Heart left ventricle (tissue), 16 donors: ENCODE measurements around the gene BCL2L14. TPM values are rescaled to one million over a fixed set of nuclear protein-coding genes. Genes with fewer than 3 reads are reported as not detected.

Source experiments
- ATAC-seq, 4 donors: fragments of 200-7000 bp; cut with Tn5 transposase; one replicate each; pipeline ENCODE4 v1.9.1; 2020 to 2022; ENCODE audit warnings: moderate library complexity in 4 of 4, mild to moderate bottlenecking in 3 of 4, moderate number of reproducible peaks in 1 of 4
- DNase-seq, 5 donors: peaks; one replicate each; pipeline ENCODE4 v3.0.0-alpha.2; 2020
- H3K27ac ChIP-seq, 12 donors: fragments of 200-600 bp; sonication (generic) in 4 of 12; one replicate each; pipeline versions ENCODE4 v1.5.0 to v1.8.0; 2016 to 2022; ENCODE audit warnings: mild to moderate bottlenecking in 2 of 12
- H3K27me3 ChIP-seq, 9 donors: fragments of 200-600 bp; sonication (generic) in 2 of 9; one replicate each; pipeline versions ENCODE4 v1.5.1 to v1.8.0; 2016 to 2022; ENCODE audit warnings: mild to moderate bottlenecking in 3 of 9
- H3K36me3 ChIP-seq, 9 donors: fragments of 200-600 bp; sonication (generic) in 2 of 9; one replicate each; pipeline versions ENCODE4 v1.5.0 to v1.8.0; 2018 to 2022; ENCODE audit warnings: mild to moderate bottlenecking in 2 of 9
- H3K4me1 ChIP-seq, 12 donors: fragments of 200-600 bp; sonication (generic) in 4 of 12; one replicate each; pipeline versions ENCODE4 v1.5.0 to v1.8.0; 2016 to 2022; ENCODE audit warnings: mild to moderate bottlenecking in 3 of 12
- H3K4me3 ChIP-seq, 12 donors: fragments of 200-600 bp; sonication (generic) in 4 of 12; one replicate each; pipeline versions ENCODE4 v1.5.0 to v1.8.0; 2017 to 2022; ENCODE audit warnings: mild to moderate bottlenecking in 9 of 12, moderate library complexity in 4 of 12
- H3K9me3 ChIP-seq, 12 donors: fragments of 200-600 bp; sonication (generic) in 4 of 12; one replicate each; pipeline versions ENCODE4 v1.5.0 to v1.8.0; 2016 to 2022; ENCODE audit warnings: mild to moderate bottlenecking in 1 of 12
- CTCF ChIP-seq, 12 donors: fragments of 200-600 bp; sonication (generic) in 4 of 12; IDR thresholded peaks; one replicate each; pipeline versions ENCODE4 v1.5.0 to v1.8.0; 2018 to 2022; ENCODE audit warnings: antibody characterized with exemption in 12 of 12, mild to moderate bottlenecking in 5 of 12
- POLR2A ChIP-seq, 2 donors: fragments of 450-650 bp; IDR thresholded peaks; one replicate each; pipeline ENCODE4 v1.6.1; 2017; ENCODE audit warnings: antibody characterized with exemption in 2 of 2, mild to moderate bottlenecking in 2 of 2, moderate library complexity in 2 of 2
- WGBS, 4 donors: extraction: QIAGEN DNeasy Blood & Tissue Kit in 2 of 4; methylation state at CpG; one replicate each; pipeline versions ENCODE4 v1.1.5 to v1.1.7; 2013 to 2018; 5-methylcytosine and 5-hydroxymethylcytosine counted together
- intact Hi-C, 10 donors: fragments of 100-400 bp; cut with DNase I; formaldehyde crosslinking; loops; one replicate each; pipeline versions ENCODE4 v1.11.1 to v1.14.2; 2022
- polyA plus RNA-seq, 2 donors: library from polyadenylated mRNA; stranded (reverse); fragments of 200-250 nt; gene quantifications; one replicate each; pipeline ENCODE4 v1.2.3, GENCODE V29; 2013
- total RNA-seq, 9 donors: library from RNA; depleted of rRNA in 2 of 9; stranded (reverse); fragments of >200 nt in 2 of 9; fragmentation: NEBNext Ultra II Directional in 3 of 9; extraction: Animal tissue kit (Norgen Biotek cat#: 25700) in 3 of 9; gene quantifications; one replicate each; pipeline versions ENCODE4 v1.1.0 to v1.2.4, GENCODE V29; 2016 to 2023
- donor health status: ischemic (EF 13 %, LVEDD 7.1; RV severe dilation, severe dysfunction).
- donor health status: healthy with polysubstance abuse.
- donor health status: DM: no; HTN: yes; CAD: no.
- donor health status: DM: no; HTN: no; CAD: no.
- donor health status: ischemic (EF 25% LVEDD 6.9; RV normal size, moderate dysfunction).
- donor health status: ischemic (EF 25% LVEDD 5.7; RV mildly dilated, moderate dysfunction).
- donor health status: healthy.
- donor health status: DM: yes; HTN: yes; CAD: no.
- donor health status: ischemic (EF 35%, LVEDD 5.7; RV mildly dilated, moderate dysfunction).
- donor health status: nonischemic (EF 11% LVEDD 7.7; RV severe dilation, severe dysfunction).
- donor health status: DM: yes; HTN: yes; CAD: no.
- donor health status: PGD.
- donor health status: ischemic (EF 29% LVEDD 5.4; RV normal size, mild dysfunction).
- donor health status: nonischemic (EF 23%, LVEDD 6.1; RV moderate dilation, normal function).

BCL2L14 gene
- total and polyA plus RNA-seq, 11 donors: not detected

GRCh38 chr12:12086362-12086761 is 15.6 kb downstream of the BCL2L14 start:
- no peak for ATAC-seq
- intact Hi-C loops: loop anchor here in 2 of 10 donors (2.0 to 10.0 kb wide), 3 partner anchors 240 to 618 kb away; no protein-coding TSS in a partner anchor
- no peak for DNase-seq
- TF ChIP-seq POLR2A (IDR thresholded peaks at IDR 0.05) (no peak), CTCF (IDR thresholded peaks at IDR 0.05) (no peak)
- Histone ChIP-seq H3K36me3 (no peaks in the 10 kb centered on the region), H3K9me3 (no peaks in the 10 kb centered on the region), H3K27ac (no peak overlapping the region), H3K4me3 (no peak overlapping the region), H3K27me3 (no peaks in the 10 kb centered on the region), H3K4me1 (peaks cover 0 to 9% (median 2%) of the 10 kb centered on the region in 12 donors)
- WGBS, 4 donors: 91 to 94% (median 93%) methylated on average over 5 of the region's 5 CpGs

GRCh38 chr12:12086973-12087692 is 16.4 kb downstream of the BCL2L14 start:
- Histone ChIP-seq H3K27me3 (no peaks in the 10 kb centered on the region), H3K9me3 (no peaks in the 10 kb centered on the region), H3K4me1 (peaks cover 0 to 5% (median 0%) of the 10 kb centered on the region in 12 donors), H3K36me3 (no peaks in the 10 kb centered on the region), H3K4me3 (no peak overlapping the region), H3K27ac (no peak overlapping the region)
- TF ChIP-seq POLR2A (IDR thresholded peaks at IDR 0.05): no peak
- no peak for TF ChIP-seq CTCF (IDR thresholded peaks at IDR 0.05)
- DNase-seq: no peak
- no peak for ATAC-seq
- 86 to 92% (median 89%) methylated on average over 9 of the region's 9 CpGs for WGBS, 4 donors
- intact Hi-C loops: loop anchor here in 2 of 10 donors (2.0 to 10.0 kb wide), 3 partner anchors 240 to 618 kb away; no protein-coding TSS in a partner anchor

- Histone ChIP-seq H3K4me3 (no peak overlapping the region), H3K27me3 (no peaks in the 10 kb centered on the region), H3K36me3 (no peaks in the 10 kb centered on the region), H3K27ac (no peak overlapping the region), H3K4me1 (no peaks in the 10 kb centered on the region), H3K9me3 (no peaks in the 10 kb centered on the region)
- DNase-seq (no peak), ATAC-seq (no peak)
- WGBS, 4 donors: 92 to 97% (median 94%) methylated on average over 2 of the region's 2 CpGs
- intact Hi-C loops: loop anchor here in 2 of 10 donors (2.0 to 10.0 kb wide), 3 partner anchors 239 to 617 kb away; no protein-coding TSS in a partner anchor
- TF ChIP-seq POLR2A (IDR thresholded peaks at IDR 0.05) (no peak), CTCF (IDR thresholded peaks at IDR 0.05) (no peak)
Observed at GRCh38 chr12:12087693-12088034, 16.9 kb downstream of the BCL2L14 start.

GRCh38 chr12:12088147-12088546 is 17.4 kb downstream of the BCL2L14 start:
- Histone ChIP-seq H3K27me3 (no peaks in the 10 kb centered on the region), H3K4me1 (peaks cover 0 to 4% (median 0%) of the 10 kb centered on the region in 12 donors), H3K36me3 (no peaks in the 10 kb centered on the region), H3K27ac (no peak overlapping the region), H3K9me3 (no peaks in the 10 kb centered on the region), H3K4me3 (no peak overlapping the region)
- intact Hi-C loops: loop anchor here in 2 of 10 donors (5.0 to 10.0 kb wide), 2 partner anchors 244 to 617 kb away; no protein-coding TSS in a partner anchor
- DNase-seq (no peak), ATAC-seq (no peak)
- WGBS, 4 donors: 87 to 95% (median 92%) methylated on average over 10 of the region's 10 CpGs
- TF ChIP-seq POLR2A (IDR thresholded peaks at IDR 0.05) (no peak), CTCF (IDR thresholded peaks at IDR 0.05) (no peak)
